MCF 10A (cell line): ENCODE results near the gene UTS2B. TPM values are rescaled to one million over a fixed set of nuclear protein-coding genes. Genes with fewer than 3 reads are reported as not detected.

Experiments
- BruUV-seq: library from RNA; stranded (reverse); fragments of 400-500 nt; replicated peaks from 2 replicates; lab custom pipeline; 2021; lab: Mats Ljungman, UMichigan
- CTCF ChIA-PET: fragments of 300-600 bp; sonication (Branson Sonifier 250); formaldehyde crosslinking; extraction: SDS; loops from one replicate; lab custom pipeline; 2021; ENCODE audit warnings: antibody characterized with exemption, inconsistent platforms; lab: Yijun Ruan, JAX
- POLR2A ChIA-PET: fragments of 300-600, 350-650 bp; sonication (Branson Sonifier 250); formaldehyde crosslinking; extraction: SDS; loops from one replicate; lab custom pipeline; 2020; ENCODE audit warnings: antibody characterized with exemption, inconsistent platforms; lab: Yijun Ruan, JAX
- DNase-seq: peaks from one replicate; pipeline ENCODE4 v3.0.0-alpha.2; 2018; ENCODE audit not compliant: unreplicated experiment
- H3K27ac Mint-ChIP-seq: one replicate; pipeline ENCODE4 v1.8.0; 2022; ENCODE audit warnings: mild to moderate bottlenecking, low read depth, mixed read lengths; ENCODE audit not compliant: unreplicated experiment
- H3K27me3 Mint-ChIP-seq: one replicate; pipeline ENCODE4 v1.8.0; 2022; ENCODE audit warnings: mixed read lengths; ENCODE audit not compliant: insufficient read depth, unreplicated experiment
- H3K36me3 Mint-ChIP-seq: one replicate; pipeline ENCODE4 v1.8.0; 2022; ENCODE audit warnings: mild to moderate bottlenecking, moderate library complexity, mixed read lengths; ENCODE audit not compliant: insufficient read depth, unreplicated experiment
- H3K4me1 Mint-ChIP-seq: one replicate; pipeline ENCODE4 v1.8.0; 2022; ENCODE audit warnings: mixed read lengths; ENCODE audit not compliant: insufficient read depth, unreplicated experiment
- H3K4me3 Mint-ChIP-seq: one replicate; pipeline ENCODE4 v1.8.0; 2022; ENCODE audit warnings: mild to moderate bottlenecking, moderate library complexity, mixed read lengths; ENCODE audit not compliant: unreplicated experiment
- H3K9me3 Mint-ChIP-seq: one replicate; pipeline ENCODE4 v1.8.0; 2022; ENCODE audit warnings: mixed read lengths; ENCODE audit not compliant: unreplicated experiment
- CTCF ChIP-seq: fragments of 200-600 bp; IDR thresholded peaks from one replicate; pipeline ENCODE4 v1.8.0; 2022; ENCODE audit warnings: antibody characterized with exemption, mild to moderate bottlenecking; ENCODE audit not compliant: unreplicated experiment
- intact Hi-C: fragments of 100-400 bp; cut with micrococcal nuclease; formaldehyde crosslinking; loops from 2 replicates; pipeline ENCODE4 v1.14.1; 2022
- total RNA-seq: library from RNA; stranded (reverse); gene quantifications from 2 replicates; pipeline ENCODE4 v1.2.3, GENCODE V29; 2022

Gene UTS2B
- total RNA-seq, 1 experiment from 2014 or later = 0.26 TPM

- no TSS peak for BruUV-seq
- Mint-ChIP-seq H3K36me3 (peaks cover 50% of the 10 kb centered on the region), H3K27me3 (no peaks in the 10 kb centered on the region), H3K4me3 (no peak overlapping the region), H3K4me1 (no peaks in the 10 kb centered on the region), H3K27ac (no peak overlapping the region), H3K9me3 (no peaks in the 10 kb centered on the region)
- intact Hi-C loops = no loop called here
- DNase-seq = no peak
- CTCF ChIA-PET = no interaction called here
- POLR2A ChIA-PET = no interaction called here
- TF ChIP-seq CTCF = no peak
Measured at GRCh38 chr3:191369616-191370010, 39.3 kb upstream of the UTS2B start.

- peaks cover 56% of the 10 kb centered on the region for H3K36me3 Mint-ChIP-seq
- no peaks in the 10 kb centered on the region for H3K27me3 Mint-ChIP-seq
- no TSS peak for BruUV-seq
Measured at GRCh38 chr3:191368755-191369615, 38.7 kb upstream of the UTS2B start.

GRCh38 chr3:191366675-191367074 lies 36.3 kb upstream of the UTS2B start:
- Mint-ChIP-seq H3K4me3 (no peak overlapping the region), H3K4me1 (no peaks in the 10 kb centered on the region), H3K27me3 (no peaks in the 10 kb centered on the region), H3K9me3 (no peaks in the 10 kb centered on the region), H3K27ac (no peak overlapping the region), H3K36me3 (peaks cover 66% of the 10 kb centered on the region)
- POLR2A ChIA-PET = interaction anchor here (1.1 to 1.4 kb wide), 3 partner anchors 9 to 11 kb away, joined by 3 to 4 read pairs (median 4); no protein-coding TSS in a partner anchor
- TF ChIP-seq CTCF = no peak
- no peak for DNase-seq
- CTCF ChIA-PET = interaction anchor here (0.7 to 1.2 kb wide), 3 partner anchors 9 to 1077 kb away, joined by 3 to 6 read pairs (median 4); no protein-coding TSS in a partner anchor
- no TSS peak for BruUV-seq
- intact Hi-C loops = no loop called here

More at GRCh38 chr3:191368755-191369615, 38.7 kb upstream of the UTS2B start:
- ChIA-PET CTCF (interaction anchor here (0.7 kb wide), 1 partner anchor 1643 kb away, joined by 3 read pairs; no protein-coding TSS in a partner anchor), POLR2A (interaction anchor here (0.6 to 1.7 kb wide), 3 partner anchors 8 to 235 kb away, joined by 3 to 4 read pairs (median 3); no protein-coding TSS in a partner anchor)
- Mint-ChIP-seq H3K4me3 (no peak overlapping the region), H3K4me1 (no peaks in the 10 kb centered on the region), H3K27ac (no peak overlapping the region), H3K9me3 (no peaks in the 10 kb centered on the region)
- no peak for DNase-seq
- TF ChIP-seq CTCF = no peak
- intact Hi-C loops = no loop called here

GRCh38 chr3:191363221-191363620 lies 32.9 kb upstream of the UTS2B start:
- H3K4me3 Mint-ChIP-seq = no peak overlapping the region
- no peaks in the 10 kb centered on the region for H3K27me3 Mint-ChIP-seq
- ChIA-PET CTCF (interaction anchor here (0.9 kb wide), 1 partner anchor 1080 kb away, joined by 3 read pairs; no protein-coding TSS in a partner anchor), POLR2A (interaction anchor here (0.6 to 1.6 kb wide), 4 partner anchors 10 to 57 kb away, joined by 3 to 5 read pairs (median 4); no protein-coding TSS in a partner anchor)
- peaks cover 21% of the 10 kb centered on the region for H3K4me1 Mint-ChIP-seq
- no TSS peak for BruUV-seq
- intact Hi-C loops = no loop called here
- no peak for TF ChIP-seq CTCF
- H3K9me3 Mint-ChIP-seq = no peaks in the 10 kb centered on the region
- peaks cover 58% of the 10 kb centered on the region for H3K36me3 Mint-ChIP-seq
- peak; percentile 6 for DNase-seq
- peak overlapping the region; percentile 54 for H3K27ac Mint-ChIP-seq
